Smooth muscle cell (in vitro differentiated cells): ENCODE measurements around the gene PPP2CA. TPM values are rescaled to one million over a fixed set of nuclear protein-coding genes. Genes with fewer than 3 reads are reported as not detected.

Experiments
- DNase-seq: peaks from one replicate; lab custom pipeline; 2025; ENCODE audit not compliant: unreplicated experiment; lab: John Stamatoyannopoulos, UW
- H2AFZ ChIP-seq: fragments of 200-600 bp; sonication (generic); 2 replicates; pipeline ENCODE4 v1.6.0; 2016; ENCODE audit warnings: antibody characterized with exemption, low read depth, mild to moderate bottlenecking
- H3F3A ChIP-seq: fragments of 200-600 bp; sonication (generic); 2 replicates; pipeline ENCODE4 v1.6.0; 2017; ENCODE audit warnings: antibody characterized with exemption, low read depth
- H3K27ac ChIP-seq: fragments of 200-600 bp; sonication (generic); 2 replicates; pipeline ENCODE4 v1.5.1; 2016; ENCODE audit warnings: low read depth, mild to moderate bottlenecking
- H3K27me3 ChIP-seq: fragments of 200-600 bp; sonication (generic); 2 replicates; pipeline ENCODE4 v1.6.1; 2016; ENCODE audit warnings: low read depth, mild to moderate bottlenecking
- H3K36me3 ChIP-seq: fragments of 200-600 bp; sonication (generic); 2 replicates; pipeline ENCODE4 v1.5.1; 2016; ENCODE audit warnings: low read depth
- H3K4me1 ChIP-seq: fragments of 200-600 bp; sonication (generic); 2 replicates; pipeline ENCODE4 v1.5.1; 2016; ENCODE audit warnings: low read depth
- H3K4me2 ChIP-seq: fragments of 200-600 bp; sonication (generic); 2 replicates; pipeline ENCODE4 v1.6.0; 2016; ENCODE audit warnings: mild to moderate bottlenecking
- H3K4me3 ChIP-seq: fragments of 200-600 bp; sonication (generic); 2 replicates; pipeline ENCODE4 v1.5.1; 2016; ENCODE audit warnings: mild to moderate bottlenecking
- H3K79me2 ChIP-seq: fragments of 200-600 bp; sonication (generic); 2 replicates; pipeline ENCODE4 v1.6.0; 2016; ENCODE audit warnings: low read depth, mild to moderate bottlenecking
- H3K9ac ChIP-seq: fragments of 200-600 bp; sonication (generic); 2 replicates; pipeline ENCODE4 v1.6.0; 2016; ENCODE audit warnings: low read depth
- H3K9me3 ChIP-seq: fragments of 200-600 bp; sonication (generic); replicated peaks from 2 replicates; pipeline ENCODE4 v1.5.1; 2016; ENCODE audit warnings: low read depth
- H4K20me1 ChIP-seq: fragments of 200-600 bp; sonication (generic); 2 replicates; pipeline ENCODE4 v1.6.0; 2016; ENCODE audit warnings: low read depth
- CTCF ChIP-seq: fragments of 200-600 bp; sonication (generic); IDR thresholded peaks from 2 replicates; pipeline ENCODE4 v1.5.1; 2017; ENCODE audit warnings: borderline replicate concordance, mild to moderate bottlenecking, antibody characterized with exemption; ENCODE audit not compliant: insufficient read depth, poor library complexity, severe bottlenecking
- WGBS: methylation state at CpG from one replicate; pipeline ENCODE4 v1.1.7; 2016; ENCODE audit warnings: low lambda C conversion rate; 5-methylcytosine and 5-hydroxymethylcytosine counted together
- polyA plus RNA-seq: library from polyadenylated mRNA; unstranded; fragments of >200 nt; fragmentation: Nextera tagmentation; extraction: Ambion mirVana; gene quantifications from 2 replicates; pipeline ENCODE4 v1.2.1, GENCODE V29; 2016
- total RNA-seq: library from RNA; depleted of rRNA; stranded (reverse); fragments of >200 nt; gene quantifications from 2 replicates; pipeline ENCODE4 v1.2.3, GENCODE V29; 2014

PPP2CA gene
- total and polyA plus RNA-seq, 2 experiments from 2014 or later = 82.4 to 243 TPM

GRCh38 chr5:134177369-134178095, 48.3 kb downstream of the PPP2CA start:
- DNase-seq = no peak
- Histone ChIP-seq H3K4me1 (peaks cover 20% of the 10 kb centered on the region), H3K27ac (peak overlapping the region; percentile 97)

GRCh38 chr5:134176511-134177368, 49.1 kb downstream of the PPP2CA start, which contains the start of gene SKP1:
SKP1 (minus strand) TSS chr5:134176950; CDS start chr5:134174022, 2,928 bp downstream.
- peak; percentile 68 for DNase-seq
- under 1% methylated on average over 85 of the region's 92 CpGs for WGBS
- no peaks in the 10 kb centered on the region for H3K27me3 ChIP-seq
- H2AFZ ChIP-seq = peak within 1 kb of the TSS; percentile 91
- peak within 1 kb of the TSS; percentile 100 for H3K4me2 ChIP-seq
- peak within 1 kb of the TSS; percentile 100 for H3K9ac ChIP-seq
- H4K20me1 ChIP-seq = peaks cover 49% of the 10 kb centered on the region
- peak within 1 kb of the TSS; percentile 97 for H3K27ac ChIP-seq
- no peak for TF ChIP-seq CTCF
- peaks cover 47% of the 10 kb centered on the region for H3K79me2 ChIP-seq
- H3K4me3 ChIP-seq = peak within 1 kb of the TSS; percentile 91
- peaks cover 6% of the 10 kb centered on the region for H3K36me3 ChIP-seq
- H3K4me1 ChIP-seq = peaks cover 20% of the 10 kb centered on the region
- no peaks in the 10 kb centered on the region for H3K9me3 ChIP-seq
- H3F3A ChIP-seq = peaks cover 3% of the 10 kb centered on the region

More at GRCh38 chr5:134177369-134178095, 48.3 kb downstream of the PPP2CA start:
- 44% methylated on average over 28 of the region's 29 CpGs for WGBS
- Histone ChIP-seq H3K79me2 (peaks cover 39% of the 10 kb centered on the region), H3K4me3 (peak overlapping the region; percentile 91), H2AFZ (peak overlapping the region; percentile 91), H3K27me3 (no peaks in the 10 kb centered on the region), H4K20me1 (peaks cover 41% of the 10 kb centered on the region), H3K9ac (peak overlapping the region; percentile 100), H3K36me3 (no peaks in the 10 kb centered on the region), H3F3A (peaks cover 3% of the 10 kb centered on the region), H3K9me3 (no peaks in the 10 kb centered on the region), H3K4me2 (peak overlapping the region; percentile 100)
- TF ChIP-seq CTCF = no peak

- peaks cover 55% of the 10 kb centered on the region for H3K79me2 ChIP-seq
- H2AFZ ChIP-seq = no peak overlapping the region
- 2% methylated on average over 31 of the region's 31 CpGs for WGBS
- H3K4me3 ChIP-seq = peak overlapping the region; percentile 91
- peak overlapping the region; percentile 97 for H3K27ac ChIP-seq
- H3K9me3 ChIP-seq = no peaks in the 10 kb centered on the region
- peaks cover 9% of the 10 kb centered on the region for H3K36me3 ChIP-seq
- no peak for DNase-seq
- H3F3A ChIP-seq = peaks cover 3% of the 10 kb centered on the region
- no peaks in the 10 kb centered on the region for H3K27me3 ChIP-seq
- H3K4me2 ChIP-seq = peak overlapping the region; percentile 100
- H4K20me1 ChIP-seq = peaks cover 56% of the 10 kb centered on the region
- H3K4me1 ChIP-seq = peaks cover 20% of the 10 kb centered on the region
- peak overlapping the region; percentile 100 for H3K9ac ChIP-seq
- TF ChIP-seq CTCF = no peak
Measured at GRCh38 chr5:134175921-134176510, 49.9 kb downstream of the PPP2CA start.
